IMR-90 (cell line): Measurements from ENCODE around the gene CPAMD8. TPM values are rescaled to one million over a fixed set of nuclear protein-coding genes. Genes with fewer than 3 reads are reported as not detected.

Experiments
- ATAC-seq: fragments of 200-7000 bp; cut with Tn5 transposase; 2 replicates; pipeline ENCODE4 v1.9.1; 2020; ENCODE audit warnings: low read depth, mild to moderate bottlenecking, moderate library complexity
- BruUV-seq: library from RNA; stranded (reverse); fragments of 400-500 nt; replicated peaks from 2 replicates; lab custom pipeline; 2021; lab: Mats Ljungman, UMichigan
- CTCF ChIA-PET: fragments of 300-600 bp; formaldehyde crosslinking; extraction: SDS; loops from one replicate; lab custom pipeline; 2021; ENCODE audit warnings: antibody characterized with exemption; lab: Yijun Ruan, JAX
- POLR2A ChIA-PET: fragments of 300-600 bp; sonication (Branson Sonifier 250); formaldehyde crosslinking; loops from one replicate; lab custom pipeline; 2022; ENCODE audit warnings: antibody characterized with exemption; ENCODE audit not compliant: unreplicated experiment; lab: Charles Lee
- DNase-seq: peaks from one replicate; pipeline ENCODE4 v3.0.0; 2013
- H2AFZ ChIP-seq: replicated peaks from 2 replicates; pipeline ENCODE3; 2013; ENCODE audit warnings: low read length, mild to moderate bottlenecking; ENCODE audit not compliant: poor library complexity
- H2AK5ac ChIP-seq: 2 replicates; pipeline ENCODE4 v1.6.1; 2013; ENCODE audit warnings: low read depth, low read length, inconsistent platforms
- H2AK9ac ChIP-seq: replicated peaks from 2 replicates; pipeline ENCODE3; 2013; ENCODE audit warnings: mild to moderate bottlenecking, low read depth, low read length, moderate library complexity; ENCODE audit not compliant: poor library complexity
- H2BK120ac ChIP-seq: 2 replicates; pipeline ENCODE4 v1.6.1; 2013; ENCODE audit warnings: low read depth, low read length, inconsistent platforms
- H2BK15ac ChIP-seq: 3 replicates; pipeline ENCODE4 v1.6.1; 2013; ENCODE audit warnings: low read depth, low read length, inconsistent platforms
- H2BK20ac ChIP-seq: 2 replicates; pipeline ENCODE4 v1.6.1; 2013; ENCODE audit warnings: low read depth, mild to moderate bottlenecking, inconsistent platforms, low read length, moderate library complexity
- H2BK5ac ChIP-seq: 2 replicates; pipeline ENCODE4 v1.6.1; 2013; ENCODE audit warnings: mild to moderate bottlenecking, low read depth, low read length, inconsistent platforms; ENCODE audit not compliant: poor library complexity, severe bottlenecking
- H3K14ac ChIP-seq: replicated peaks from 2 replicates; pipeline ENCODE4 v1.6.1; 2013; ENCODE audit warnings: low read depth, low read length, inconsistent platforms
- H3K18ac ChIP-seq: 2 replicates; pipeline ENCODE4 v1.6.1; 2013; ENCODE audit warnings: low read depth, low read length, control low read depth
- H3K23ac ChIP-seq: 2 replicates; pipeline ENCODE4 v1.6.1; 2013; ENCODE audit warnings: low read depth, low read length, inconsistent platforms
- H3K27ac ChIP-seq: 2 replicates; pipeline ENCODE4 v1.5.1; 2013; ENCODE audit warnings: mild to moderate bottlenecking, control low read depth, low read length; ENCODE audit not compliant: insufficient read depth
- H3K27me3 ChIP-seq: 2 replicates; pipeline ENCODE4 v1.6.1; 2013; ENCODE audit warnings: low read length; ENCODE audit not compliant: control insufficient read depth, insufficient read depth
- H3K36me3 ChIP-seq: 2 replicates; pipeline ENCODE4 v1.6.1; 2013; ENCODE audit warnings: low read length, mixed read lengths; ENCODE audit not compliant: control insufficient read depth, insufficient read depth
- H3K4ac ChIP-seq: 2 replicates; pipeline ENCODE4 v1.6.1; 2013; ENCODE audit warnings: low read depth, low read length, inconsistent platforms
- H3K4me1 ChIP-seq: 2 replicates; pipeline ENCODE4 v1.6.1; 2013; ENCODE audit warnings: low read length, mixed read lengths; ENCODE audit not compliant: control insufficient read depth, insufficient read depth
- H3K4me2 ChIP-seq: 2 replicates; pipeline ENCODE4 v1.6.1; 2013; ENCODE audit warnings: low read depth, mild to moderate bottlenecking, control low read depth, low read length, moderate library complexity
- H3K4me3 ChIP-seq: 2 replicates; pipeline ENCODE4 v1.5.1; 2013; ENCODE audit warnings: low read depth, mild to moderate bottlenecking, control low read depth, low read length, moderate library complexity; ENCODE audit not compliant: insufficient read depth
- H3K56ac ChIP-seq: 2 replicates; pipeline ENCODE4 v1.6.1; 2013; ENCODE audit warnings: low read length, inconsistent platforms; ENCODE audit not compliant: insufficient read depth; ENCODE audit errors: extremely low read depth
- H3K79me1 ChIP-seq, 2 experiments: 2 replicates each; pipeline ENCODE4 v1.6.1; 2013; ENCODE audit warnings: low read length in 2 of 2, inconsistent platforms in 1 of 2, low read depth in 1 of 2
- H3K9ac ChIP-seq: 2 replicates; pipeline ENCODE4 v1.6.1; 2013; ENCODE audit warnings: low read depth, low read length, control low read depth
- H3K9me1 ChIP-seq: 2 replicates; pipeline ENCODE4 v1.6.1; 2013; ENCODE audit warnings: low read length, inconsistent platforms; ENCODE audit not compliant: insufficient read depth
- H3K9me3 ChIP-seq: 2 replicates; pipeline ENCODE4 v1.6.1; 2013; ENCODE audit warnings: low read length; ENCODE audit not compliant: control insufficient read depth, insufficient read depth
- H4K20me1 ChIP-seq: 2 replicates; pipeline ENCODE4 v1.6.1; 2013; ENCODE audit warnings: low read length, inconsistent platforms; ENCODE audit not compliant: insufficient read depth
- H4K5ac ChIP-seq: 2 replicates; pipeline ENCODE4 v1.6.1; 2013; ENCODE audit warnings: mild to moderate bottlenecking, low read depth, low read length, control low read depth
- H4K8ac ChIP-seq, 2 experiments: 2 replicates each; pipeline ENCODE4 v1.6.1; 2013; ENCODE audit warnings: low read depth in 2 of 2, low read length in 2 of 2, control low read depth in 1 of 2, inconsistent platforms in 1 of 2
- H4K91ac ChIP-seq: 2 replicates; pipeline ENCODE4 v1.6.1; 2013; ENCODE audit warnings: low read depth, low read length, inconsistent platforms; ENCODE audit not compliant: insufficient read depth
- BHLHE40 ChIP-seq: fragments of 150-350 bp; IDR thresholded peaks from 2 replicates; pipeline ENCODE4 v1.6.1; 2016; ENCODE audit warnings: mild to moderate bottlenecking, low read depth, low read length
- CHD1 ChIP-seq: IDR thresholded peaks from 2 replicates; pipeline ENCODE4 v1.6.1; 2012; ENCODE audit warnings: low read depth, low read length, improper control_type of control experiment
- FOS ChIP-seq: fragments of 150-350 bp; IDR thresholded peaks from 2 replicates; pipeline ENCODE4 v1.6.1; 2016; ENCODE audit warnings: low read depth, low read length
- MAFK ChIP-seq: IDR thresholded peaks from 2 replicates; pipeline ENCODE4 v1.6.1; 2012; ENCODE audit warnings: low read depth, low read length, improper control_type of control experiment
- MAZ ChIP-seq: IDR thresholded peaks from 2 replicates; pipeline ENCODE4 v1.6.1; 2012; ENCODE audit warnings: low read depth, mild to moderate bottlenecking, low read length, improper control_type of control experiment, moderate library complexity, borderline replicate concordance
- POLR2A ChIP-seq: IDR thresholded peaks from 2 replicates; pipeline ENCODE4 v1.6.1; 2012; ENCODE audit warnings: mild to moderate bottlenecking, low read depth, low read length
- RAD21 ChIP-seq: IDR thresholded peaks from 2 replicates; pipeline ENCODE4 v1.6.1; 2012; ENCODE audit warnings: low read length, improper control_type of control experiment
- RFX5 ChIP-seq: IDR thresholded peaks from 2 replicates; pipeline ENCODE4 v1.8.0; 2012; ENCODE audit warnings: low read depth, mild to moderate bottlenecking, low read length, moderate library complexity
- WGBS, 2 experiments: methylation state at CpG; one replicate each; pipeline versions ENCODE4 v1.1.5 to v1.1.7; 2013; ENCODE audit warnings: missing lambda C conversion rate in 2 of 2; ENCODE audit not compliant: insufficient read length in 1 of 2; ENCODE audit errors: extremely low coverage in 2 of 2; 5-methylcytosine and 5-hydroxymethylcytosine counted together
- dilution Hi-C: fragments of 300-500 bp; cut with HindIII; formaldehyde crosslinking; loops from one replicate; pipeline ENCODE4 v1.14.3; 2018; ENCODE audit warnings: low sequenced_read_pairs; ENCODE audit not compliant: unreplicated experiment
- in situ Hi-C: fragments of 300-500 bp; cut with MboI; formaldehyde crosslinking; loops from 3 replicates; pipeline ENCODE4 v1.14.3; 2019; ENCODE audit warnings: low sequenced_read_pairs, inconsistent platforms, mixed read lengths
- intact Hi-C: fragments of 100-400 bp; cut with micrococcal nuclease; formaldehyde crosslinking; loops from 2 replicates; pipeline ENCODE4 v1.10.0; 2022
- polyA plus RNA-seq, 3 experiments: library from polyadenylated mRNA; depleted of rRNA; stranded (reverse); fragments of >200 nt; gene quantifications; 2 replicates each; pipeline ENCODE4 v1.2.3, GENCODE V29; 2012; ENCODE audit warnings: low replicate concordance in 1 of 3
- total RNA-seq: library from RNA; depleted of rRNA; stranded (reverse); fragments of >200 nt; gene quantifications from 2 replicates; pipeline ENCODE4 v1.2.3, GENCODE V29; 2012
- TF ChIP-seq, protein P1 (sequence below): fragments of 150-350 bp; IDR thresholded peaks from 2 replicates; pipeline ENCODE4 v1.6.1; 2016; ENCODE audit warnings: low read depth, mild to moderate bottlenecking, low read length, moderate library complexity, borderline replicate concordance

Gene CPAMD8
- total and polyA plus RNA-seq, 2 of the 4 experiments (the other 2 are of a cell fraction): 0.36 to 0.79 TPM

- no peak overlapping the region for H4K5ac ChIP-seq
- H2BK120ac ChIP-seq: no peak overlapping the region
- no peak overlapping the region for H2AK9ac ChIP-seq
- no peak overlapping the region for H3K4me3 ChIP-seq
- no peak for ATAC-seq
- POLR2A ChIA-PET: no interaction called here
- no peaks in the 10 kb centered on the region for H3K4me1 ChIP-seq
- no peak for DNase-seq
- no peak overlapping the region for H3K56ac ChIP-seq
- CTCF ChIA-PET: no interaction called here
- no peak overlapping the region for H3K9ac ChIP-seq
- H3K27ac ChIP-seq: no peak overlapping the region
- no peak for TF ChIP-seq RFX5
- TF ChIP-seq MAZ: no peak
- no peak for TF ChIP-seq FOS
- no peak for TF ChIP-seq RAD21
- TF ChIP-seq MAFK: no peak
- TF ChIP-seq CHD1: no peak
- TF ChIP-seq, protein P1, sequence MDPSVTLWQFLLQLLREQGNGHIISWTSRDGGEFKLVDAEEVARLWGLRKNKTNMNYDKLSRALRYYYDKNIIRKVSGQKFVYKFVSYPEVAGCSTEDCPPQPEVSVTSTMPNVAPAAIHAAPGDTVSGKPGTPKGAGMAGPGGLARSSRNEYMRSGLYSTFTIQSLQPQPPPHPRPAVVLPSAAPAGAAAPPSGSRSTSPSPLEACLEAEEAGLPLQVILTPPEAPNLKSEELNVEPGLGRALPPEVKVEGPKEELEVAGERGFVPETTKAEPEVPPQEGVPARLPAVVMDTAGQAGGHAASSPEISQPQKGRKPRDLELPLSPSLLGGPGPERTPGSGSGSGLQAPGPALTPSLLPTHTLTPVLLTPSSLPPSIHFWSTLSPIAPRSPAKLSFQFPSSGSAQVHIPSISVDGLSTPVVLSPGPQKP: no peak
- TF ChIP-seq POLR2A: no peak
- no peak for TF ChIP-seq BHLHE40
- no peaks in the 10 kb centered on the region for H3K9me1 ChIP-seq
- H3K27me3 ChIP-seq: peaks cover 6% of the 10 kb centered on the region; the same call in 1 of the 2 replicates
- in situ Hi-C loops (no loop called here), dilution Hi-C loops (no loop called here), intact Hi-C loops (no loop called here)
- peaks cover 3% of the 10 kb centered on the region; the same call in 1 of the 2 replicates for H3K9me3 ChIP-seq
- no peak overlapping the region for H3K18ac ChIP-seq
- no peaks in the 10 kb centered on the region for H4K20me1 ChIP-seq
- H2BK15ac ChIP-seq: no peak overlapping the region
- no peak overlapping the region for H4K8ac ChIP-seq
- H2BK5ac ChIP-seq: no peak overlapping the region
- no peaks in the 10 kb centered on the region for H3K36me3 ChIP-seq
- no peak overlapping the region for H4K91ac ChIP-seq
- no peak overlapping the region for H3K4me2 ChIP-seq
- no TSS peak for BruUV-seq
- H2AK5ac ChIP-seq: no peak overlapping the region
- H3K4ac ChIP-seq: no peak overlapping the region
- H3K14ac ChIP-seq: no peak overlapping the region
- H2BK20ac ChIP-seq: no peak overlapping the region
- no peak overlapping the region for H3K23ac ChIP-seq
- no peaks in the 10 kb centered on the region for H3K79me1 ChIP-seq
- 75% methylated on average over 1 of the region's 3 CpGs; no CpG with 5 or more reads in 1 of the 2 experiments for WGBS, 2 experiments
- H2AFZ ChIP-seq: no peak overlapping the region
These were observed 20.0 kb downstream of the CPAMD8 start for GRCh38 chr19:17006579-17006978.
